Body of pancreas (tissue), 4 donors: Measurements from ENCODE around the gene OXLD1. TPM values are rescaled to one million over a fixed set of nuclear protein-coding genes. Genes with fewer than 3 reads are reported as not detected.

Experiments
- ATAC-seq: fragments of 150-250 bp; one replicate; pipeline ENCODE4 v1.9.1; 2016
- DNase-seq, 4 donors: peaks; one replicate each; pipeline ENCODE4 v3.0.0-alpha.2; 2019
- H3K27ac ChIP-seq, 4 donors: fragments of 200-600 bp; sonication (generic); 1 replicate in 3 of 4; 2 replicates in 1 of 4; pipeline versions ENCODE4 v1.5.1 to v1.6.1; 2016 to 2019; ENCODE audit warnings: mild to moderate bottlenecking in 1 of 4, mixed read lengths in 1 of 4, moderate library complexity in 1 of 4
- H3K27me3 ChIP-seq, 2 donors: fragments of 200-600 bp; sonication (generic); one replicate each; pipeline ENCODE4 v1.6.0; 2016; ENCODE audit warnings: mild to moderate bottlenecking in 1 of 2
- H3K36me3 ChIP-seq, 2 donors: fragments of 200-600 bp; sonication (generic); replicated peaks in 1 of 2; 2 replicates each; pipeline ENCODE4 v1.5.1; 2016; ENCODE audit warnings: low read depth in 2 of 2; ENCODE audit not compliant: insufficient read depth in 1 of 2
- H3K4me1 ChIP-seq: fragments of 200-600 bp; sonication (generic); one replicate; pipeline ENCODE4 v1.6.0; 2016
- H3K4me3 ChIP-seq, 2 donors: fragments of 200-600 bp; sonication (generic); 1 replicate in 1 of 2; 2 replicates in 1 of 2; pipeline ENCODE4 v1.5.1; 2016 to 2019
- H3K9me3 ChIP-seq, 3 donors: fragments of 200-600 bp; sonication (generic); 1 replicate in 2 of 3; 2 replicates in 1 of 3; pipeline ENCODE4 v1.5.1; 2016
- POLR2A ChIP-seq, 3 donors: fragments of 450-650 bp; IDR thresholded peaks; one replicate each; pipeline ENCODE4 v1.6.1; 2016; ENCODE audit warnings: antibody characterized with exemption in 3 of 3, mild to moderate bottlenecking in 2 of 3
- WGBS, 2 donors: methylation state at CpG; one replicate each; pipeline ENCODE4 v1.1.5; 2017; 5-methylcytosine and 5-hydroxymethylcytosine counted together
- intact Hi-C: fragments of 100-400 bp; cut with DNase I; formaldehyde crosslinking; loops from one replicate; pipeline ENCODE4 v1.15.1; 2023
- total RNA-seq, 2 donors: library from RNA; depleted of rRNA; stranded (reverse); fragments of >200 nt; gene quantifications; one replicate each; pipeline ENCODE4 v1.1.0, GENCODE V29; 2016
- TF ChIP-seq, protein P1 (sequence below), 7 experiments: fragments of 450-650 bp in 4 of 7; fragments of 200-600 bp in 3 of 7; sonication (generic) in 3 of 7; IDR thresholded peaks; one replicate each; pipeline ENCODE4 v1.5.1; 2016 to 2019; ENCODE audit warnings: antibody characterized with exemption in 7 of 7

The OXLD1 gene
- total RNA-seq, 2 donors from 2014 or later: 18.1 to 23.3 TPM

DNA sequence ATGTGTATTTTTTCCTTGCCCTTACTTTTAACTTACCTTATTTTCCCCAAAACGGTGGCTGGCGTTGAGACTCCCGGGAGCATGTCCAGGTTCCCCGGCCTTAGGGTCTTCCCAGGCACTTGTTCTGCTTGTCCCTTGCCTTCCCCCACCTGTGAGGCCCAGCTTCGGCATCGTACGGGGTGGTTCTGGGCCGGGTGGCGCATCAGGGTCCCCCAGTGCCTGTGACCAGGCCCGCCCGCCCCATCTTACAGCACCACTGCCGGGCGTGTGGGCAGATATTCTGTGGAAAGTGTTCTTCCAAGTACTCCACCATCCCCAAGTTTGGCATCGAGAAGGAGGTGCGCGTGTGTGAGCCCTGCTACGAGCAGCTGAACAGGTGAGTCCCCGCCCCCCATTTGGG lies 24.8 kb upstream of the OXLD1 start:
- no peak for DNase-seq
- whole genome bisulfite sequencing, 2 donors: 88 to 91% methylated on average over 16 to 17 of the region's 18 CpGs
- H3K4me1 ChIP-seq: no peaks in the 10 kb centered on the region
- H3K9me3 ChIP-seq: no peaks in the 10 kb centered on the region
- H3K4me3 ChIP-seq: no peak overlapping the region
- ATAC-seq: no peak
- H3K27me3 ChIP-seq: no peaks in the 10 kb centered on the region
- TF ChIP-seq, protein P1, sequence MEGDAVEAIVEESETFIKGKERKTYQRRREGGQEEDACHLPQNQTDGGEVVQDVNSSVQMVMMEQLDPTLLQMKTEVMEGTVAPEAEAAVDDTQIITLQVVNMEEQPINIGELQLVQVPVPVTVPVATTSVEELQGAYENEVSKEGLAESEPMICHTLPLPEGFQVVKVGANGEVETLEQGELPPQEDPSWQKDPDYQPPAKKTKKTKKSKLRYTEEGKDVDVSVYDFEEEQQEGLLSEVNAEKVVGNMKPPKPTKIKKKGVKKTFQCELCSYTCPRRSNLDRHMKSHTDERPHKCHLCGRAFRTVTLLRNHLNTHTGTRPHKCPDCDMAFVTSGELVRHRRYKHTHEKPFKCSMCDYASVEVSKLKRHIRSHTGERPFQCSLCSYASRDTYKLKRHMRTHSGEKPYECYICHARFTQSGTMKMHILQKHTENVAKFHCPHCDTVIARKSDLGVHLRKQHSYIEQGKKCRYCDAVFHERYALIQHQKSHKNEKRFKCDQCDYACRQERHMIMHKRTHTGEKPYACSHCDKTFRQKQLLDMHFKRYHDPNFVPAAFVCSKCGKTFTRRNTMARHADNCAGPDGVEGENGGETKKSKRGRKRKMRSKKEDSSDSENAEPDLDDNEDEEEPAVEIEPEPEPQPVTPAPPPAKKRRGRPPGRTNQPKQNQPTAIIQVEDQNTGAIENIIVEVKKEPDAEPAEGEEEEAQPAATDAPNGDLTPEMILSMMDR (IDR thresholded peaks at IDR 0.05): no peak
- no peak for TF ChIP-seq POLR2A (IDR thresholded peaks at IDR 0.05)
- H3K36me3 ChIP-seq: peaks cover 3 to 46% of the 10 kb centered on the region in 2 donors
- no peak overlapping the region for H3K27ac ChIP-seq
- intact Hi-C loops: loop anchor here (10.0 kb wide), 1 partner anchor 416 kb away; no protein-coding TSS in a partner anchor

DNA sequence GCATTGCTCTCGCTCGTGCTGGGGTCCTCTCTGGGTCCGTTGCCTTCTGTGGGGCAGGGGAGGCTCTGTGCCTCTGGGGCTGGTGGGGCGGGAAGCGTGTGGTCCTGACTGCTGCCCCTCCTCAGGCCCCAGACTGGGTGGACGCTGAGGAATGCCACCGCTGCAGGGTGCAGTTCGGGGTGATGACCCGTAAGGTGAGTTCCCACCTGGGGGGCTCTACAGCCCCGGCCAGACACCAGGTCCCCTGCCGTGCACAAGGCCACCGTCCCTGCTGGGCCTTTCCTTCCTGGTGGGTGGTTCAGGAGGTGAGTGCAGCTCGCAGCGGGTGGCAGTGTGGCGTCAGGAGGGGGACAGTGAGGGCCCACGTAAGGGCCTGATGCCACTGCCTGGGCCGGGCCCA lies 24.1 kb upstream of the OXLD1 start:
- H3K27me3 ChIP-seq: no peaks in the 10 kb centered on the region
- TF ChIP-seq, protein P1 (IDR thresholded peaks at IDR 0.05): no peak
- TF ChIP-seq POLR2A (IDR thresholded peaks at IDR 0.05): no peak
- intact Hi-C loops: loop anchor here (10.0 kb wide), 1 partner anchor 416 kb away; no protein-coding TSS in a partner anchor
- WGBS, 2 donors: 88% methylated on average over 17 of the region's 17 CpGs; no CpG with 5 or more reads in 1 of the 2 donors
- peaks cover 0 to 40% of the 10 kb centered on the region in 2 donors for H3K36me3 ChIP-seq
- DNase-seq (no peak), ATAC-seq (no peak)
- no peak overlapping the region for H3K4me3 ChIP-seq
- no peak overlapping the region for H3K27ac ChIP-seq
- H3K4me1 ChIP-seq: peaks cover 3% of the 10 kb centered on the region
- H3K9me3 ChIP-seq: no peaks in the 10 kb centered on the region

DNA sequence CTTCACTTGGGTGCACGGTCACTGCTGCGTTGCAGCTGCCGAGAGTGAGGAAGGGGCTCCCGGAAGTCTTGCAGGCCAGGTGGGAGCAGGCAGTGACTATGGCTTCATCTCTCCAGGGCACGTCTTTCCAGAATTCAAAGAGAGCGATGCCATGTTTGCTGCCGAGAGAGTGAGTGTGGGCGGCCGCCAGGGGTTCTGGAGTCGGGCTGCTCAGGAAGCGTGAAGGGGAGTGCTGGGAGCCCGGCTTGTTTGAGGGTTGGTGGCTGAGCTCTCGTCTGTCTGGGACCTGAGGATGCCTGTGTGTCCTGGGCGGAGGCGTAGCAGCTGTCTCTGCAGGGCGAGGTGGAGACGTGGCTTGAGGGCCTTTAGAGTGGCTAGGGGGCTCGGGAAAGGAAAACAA lies 23.7 kb upstream of the OXLD1 start:
- H3K4me1 ChIP-seq: peaks cover 8% of the 10 kb centered on the region
- peaks cover 0 to 36% of the 10 kb centered on the region in 2 donors for H3K36me3 ChIP-seq
- ATAC-seq (no peak), DNase-seq (no peak)
- H3K27me3 ChIP-seq: no peaks in the 10 kb centered on the region
- 89 to 92% methylated on average over 14 to 18 of the region's 18 CpGs for WGBS, 2 donors
- TF ChIP-seq POLR2A (IDR thresholded peaks at IDR 0.05): no peak
- intact Hi-C loops: loop anchor here (10.0 kb wide), 1 partner anchor 415 kb away; no protein-coding TSS in a partner anchor
- H3K4me3 ChIP-seq: no peak overlapping the region
- no peak overlapping the region for H3K27ac ChIP-seq
- no peaks in the 10 kb centered on the region for H3K9me3 ChIP-seq

DNA sequence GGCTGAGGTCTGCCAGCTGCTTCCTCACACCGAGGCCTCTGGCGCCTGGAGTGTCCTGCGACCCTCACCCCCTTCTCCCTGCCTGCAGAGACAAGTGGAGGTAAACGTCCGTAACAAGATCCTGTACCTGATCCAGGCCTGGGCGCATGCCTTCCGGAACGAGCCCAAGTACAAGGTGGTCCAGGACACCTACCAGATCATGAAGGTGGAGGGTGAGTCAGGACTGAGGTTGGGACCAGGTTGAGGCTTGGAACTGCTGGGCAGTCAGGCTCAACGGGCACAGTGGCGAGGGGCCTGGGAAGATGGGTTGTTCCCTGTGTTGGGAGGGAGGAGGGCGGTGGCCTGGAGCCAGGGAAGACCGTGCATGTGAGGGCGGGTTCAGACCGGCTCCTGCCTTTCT lies 22.2 kb upstream of the OXLD1 start:
- DNase-seq (no peak), ATAC-seq (no peak)
- TF ChIP-seq POLR2A (IDR thresholded peaks at IDR 0.05): no peak
- TF ChIP-seq, protein P1 (IDR thresholded peaks at IDR 0.05): no peak
- H3K36me3 ChIP-seq: peaks cover 0 to 25% of the 10 kb centered on the region in 2 donors
- intact Hi-C loops: no loop called here
- 88 to 92% methylated on average over 10 to 14 of the region's 14 CpGs for WGBS, 2 donors
- no peaks in the 10 kb centered on the region for H3K27me3 ChIP-seq
- H3K4me3 ChIP-seq: no peak overlapping the region
- H3K4me1 ChIP-seq: peaks cover 16% of the 10 kb centered on the region
- H3K27ac ChIP-seq: no peak overlapping the region
- H3K9me3 ChIP-seq: no peaks in the 10 kb centered on the region

DNA sequence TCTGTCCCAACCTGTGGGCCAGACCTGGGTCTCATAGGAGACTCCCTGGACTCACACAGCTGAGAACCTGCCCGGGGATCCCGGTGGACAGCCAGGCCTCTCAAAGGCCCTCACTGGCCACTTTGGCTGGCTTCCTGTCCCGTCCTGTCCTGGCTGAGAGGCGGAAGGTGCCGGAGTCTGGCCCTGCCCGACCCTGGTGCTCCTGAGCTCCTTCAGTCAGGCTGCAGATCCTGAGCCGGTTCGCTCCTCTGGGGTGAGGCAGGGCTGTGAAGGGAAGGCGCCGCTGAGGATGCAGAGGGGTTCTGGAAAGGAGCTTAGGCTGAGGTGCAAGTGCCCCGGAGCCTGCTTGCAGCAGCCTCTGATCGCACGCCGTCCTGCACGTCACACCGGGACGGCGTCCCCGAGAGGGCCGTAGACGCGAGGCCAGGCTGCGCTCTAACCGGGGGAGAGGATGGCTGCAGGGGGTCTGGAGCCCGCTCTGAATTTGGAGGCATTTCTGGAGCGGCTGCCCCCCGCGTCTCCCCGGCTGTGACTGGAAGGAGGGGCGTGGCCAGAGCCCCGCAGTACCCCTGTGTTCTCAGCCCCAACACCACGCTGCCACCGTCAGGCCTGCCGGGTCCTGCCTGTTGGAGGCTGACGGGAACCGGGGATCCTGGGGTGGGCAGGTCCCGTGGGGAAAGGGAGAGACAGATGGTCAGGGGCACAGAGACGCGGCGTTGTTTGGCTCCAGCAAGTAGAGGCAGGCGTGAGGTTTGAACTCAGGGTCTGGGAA lies 21.6 kb upstream of the OXLD1 start:
- no peak overlapping the region for H3K4me3 ChIP-seq
- ATAC-seq (no peak), DNase-seq (no peak)
- no peaks in the 10 kb centered on the region for H3K9me3 ChIP-seq
- no peak overlapping the region for H3K27ac ChIP-seq
- 95 to 97% methylated on average over 6 to 35 of the region's 41 CpGs for WGBS, 2 donors
- peaks cover 16% of the 10 kb centered on the region for H3K4me1 ChIP-seq
- no peaks in the 10 kb centered on the region for H3K27me3 ChIP-seq
- intact Hi-C loops: no loop called here
- peaks cover 0 to 25% of the 10 kb centered on the region in 2 donors for H3K36me3 ChIP-seq
- TF ChIP-seq, protein P1 (IDR thresholded peaks at IDR 0.05): no peak
- no peak for TF ChIP-seq POLR2A (IDR thresholded peaks at IDR 0.05)
